Renal cortical epithelial cell (primary cell): ENCODE data around the gene CYP4F2. TPM values are rescaled to one million over a fixed set of nuclear protein-coding genes. Genes with fewer than 3 reads are reported as not detected.

Experiments
- total RNA-seq: library from RNA; depleted of rRNA; stranded (reverse); fragments of >200 nt; gene quantifications from 2 replicates; pipeline ENCODE4 v1.2.3, GENCODE V29; 2014

CYP4F2 gene
- total RNA-seq, 1 donor from 2014 or later, result 0.05 TPM

Other genes starting within 250 kb of the CYP4F2 start
- gene CYP4F12, start 225.0 kb downstream of the CYP4F2 start, total RNA-seq, result not detected in 2 replicates
- not detected in 2 replicates for gene OR10H2, start 170.1 kb downstream of the CYP4F2 start, total RNA-seq
- not detected in 2 replicates for gene OR10H3, start 160.1 kb downstream of the CYP4F2 start, total RNA-seq
- not detected in 2 replicates for gene OR10H5, start 110.4 kb downstream of the CYP4F2 start, total RNA-seq
- gene OR10H1, start 82.4 kb downstream of the CYP4F2 start, total RNA-seq, result 0.45 and 1.7 TPM in 2 replicates
- gene CYP4F11, start 36.5 kb upstream of the CYP4F2 start, total RNA-seq, result 2.4 and 2.6 TPM in 2 replicates
- gene OR10H4, start 50.9 kb upstream of the CYP4F2 start, total RNA-seq, result not detected in 2 replicates
- 607 and 845 TPM in 2 replicates for gene TPM4, start 178.4 kb upstream of the CYP4F2 start, total RNA-seq
- 72.4 and 82.0 TPM in 2 replicates for gene RAB8A, start 213.8 kb upstream of the CYP4F2 start, total RNA-seq
- 0.05 and 6.3 TPM in 2 replicates for gene HSH2D, start 245.6 kb upstream of the CYP4F2 start, total RNA-seq